Activated B cell treated with CpG ODN at 0.5 μM for 24 hours (primary cell): ENCODE results near the gene HACD2. TPM values are rescaled to one million over a fixed set of nuclear protein-coding genes. Genes with fewer than 3 reads are reported as not detected.

ENCODE experiments used
- ATAC-seq: fragments of 200-7000 bp; cut with Tn5 transposase; one replicate; pipeline ENCODE4 v1.10.0; 2021; ENCODE audit warnings: low read depth, mild to moderate bottlenecking, moderate library complexity
- CTCF ChIA-PET: fragments of 350-600 bp; sonication (Branson Sonifier 250); formaldehyde crosslinking; loops from one replicate; lab custom pipeline; 2021; ENCODE audit warnings: antibody characterized with exemption; lab: Charles Lee
- POLR2A ChIA-PET: fragments of 350-600 bp; sonication (Branson Sonifier 250); formaldehyde crosslinking; loops from one replicate; lab custom pipeline; 2021; ENCODE audit warnings: antibody characterized with exemption; lab: Charles Lee
- DNase-seq: peaks from one replicate; pipeline ENCODE4 v3.0.0; 2022
- H3K27ac Mint-ChIP-seq: one replicate; pipeline ENCODE4 v1.8.0; 2020; ENCODE audit warnings: mixed read lengths
- H3K27me3 Mint-ChIP-seq: one replicate; pipeline ENCODE4 v1.8.0; 2021; ENCODE audit warnings: mixed read lengths
- H3K36me3 Mint-ChIP-seq: one replicate; pipeline ENCODE4 v1.8.0; 2021; ENCODE audit warnings: low read depth, mixed read lengths
- H3K4me1 Mint-ChIP-seq: one replicate; pipeline ENCODE4 v1.8.0; 2021; ENCODE audit warnings: mixed read lengths
- H3K4me3 Mint-ChIP-seq: one replicate; pipeline ENCODE4 v1.8.0; 2020; ENCODE audit warnings: mild to moderate bottlenecking, mixed read lengths
- H3K9me3 Mint-ChIP-seq: one replicate; pipeline ENCODE4 v1.8.0; 2020; ENCODE audit warnings: mixed read lengths
- intact Hi-C: fragments of 100-400 bp; cut with micrococcal nuclease; formaldehyde crosslinking; loops from one replicate; pipeline ENCODE4 v1.15.1; 2024
- total RNA-seq: library from RNA; stranded (reverse); gene quantifications from 2 replicates; pipeline ENCODE4 v1.2.3, GENCODE V29; 2022
- TF ChIP-seq, protein P1 (sequence below): fragments of 200-600 bp; IDR thresholded peaks from one replicate; pipeline ENCODE4 v1.8.0; 2022; ENCODE audit warnings: antibody characterized with exemption, mild to moderate bottlenecking

The HACD2 gene
- total RNA-seq, 1 donor from 2014 or later = 32.9 TPM

DNA sequence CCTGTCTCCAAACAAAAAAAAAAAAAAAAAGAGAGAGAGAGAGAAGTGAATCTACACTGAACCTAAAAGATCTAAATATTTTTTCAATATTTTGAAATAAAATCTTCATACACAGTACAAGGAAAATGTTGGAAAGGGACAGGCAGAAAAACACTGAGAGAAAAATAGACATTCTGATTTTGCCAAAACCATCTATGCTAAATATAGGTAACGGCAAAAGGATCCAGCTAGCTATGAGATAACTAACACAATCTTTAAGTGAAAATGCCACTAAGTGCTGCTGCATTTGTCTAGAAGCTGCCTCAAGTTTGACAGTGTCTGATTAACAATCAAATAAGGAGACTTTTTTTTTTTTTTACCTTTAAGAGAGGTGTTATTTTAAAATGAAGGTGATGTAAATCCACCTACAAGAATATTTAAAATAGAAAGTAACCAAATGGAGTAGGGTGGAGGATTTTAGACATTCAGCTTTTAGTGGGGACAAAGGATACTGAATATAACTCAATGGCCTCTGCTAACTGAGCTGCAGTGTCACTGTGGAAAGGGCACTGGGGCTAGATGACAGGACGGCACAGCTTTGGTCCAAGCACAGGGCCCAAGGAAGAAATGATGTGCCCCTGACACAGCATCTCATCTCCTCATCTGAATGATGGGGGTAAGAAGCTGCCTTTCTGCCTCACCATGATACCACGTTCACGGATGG is 62.4 kb downstream of the HACD2 start:
- TF ChIP-seq, protein P1, sequence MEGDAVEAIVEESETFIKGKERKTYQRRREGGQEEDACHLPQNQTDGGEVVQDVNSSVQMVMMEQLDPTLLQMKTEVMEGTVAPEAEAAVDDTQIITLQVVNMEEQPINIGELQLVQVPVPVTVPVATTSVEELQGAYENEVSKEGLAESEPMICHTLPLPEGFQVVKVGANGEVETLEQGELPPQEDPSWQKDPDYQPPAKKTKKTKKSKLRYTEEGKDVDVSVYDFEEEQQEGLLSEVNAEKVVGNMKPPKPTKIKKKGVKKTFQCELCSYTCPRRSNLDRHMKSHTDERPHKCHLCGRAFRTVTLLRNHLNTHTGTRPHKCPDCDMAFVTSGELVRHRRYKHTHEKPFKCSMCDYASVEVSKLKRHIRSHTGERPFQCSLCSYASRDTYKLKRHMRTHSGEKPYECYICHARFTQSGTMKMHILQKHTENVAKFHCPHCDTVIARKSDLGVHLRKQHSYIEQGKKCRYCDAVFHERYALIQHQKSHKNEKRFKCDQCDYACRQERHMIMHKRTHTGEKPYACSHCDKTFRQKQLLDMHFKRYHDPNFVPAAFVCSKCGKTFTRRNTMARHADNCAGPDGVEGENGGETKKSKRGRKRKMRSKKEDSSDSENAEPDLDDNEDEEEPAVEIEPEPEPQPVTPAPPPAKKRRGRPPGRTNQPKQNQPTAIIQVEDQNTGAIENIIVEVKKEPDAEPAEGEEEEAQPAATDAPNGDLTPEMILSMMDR = no peak
- no peak for DNase-seq
- Mint-ChIP-seq H3K4me1 (peaks cover 48% of the 10 kb centered on the region), H3K27me3 (no peaks in the 10 kb centered on the region), H3K9me3 (no peaks in the 10 kb centered on the region), H3K27ac (peak overlapping the region; percentile 62), H3K4me3 (no peak overlapping the region), H3K36me3 (peaks cover 67% of the 10 kb centered on the region)
- intact Hi-C loops = no loop called here
- no peak for ATAC-seq
- ChIA-PET CTCF (interaction anchor here (1.7 kb wide), 1 partner anchor 36 kb away, joined by 5 read pairs; no protein-coding TSS in a partner anchor), POLR2A (interaction anchor here (0.6 to 1.3 kb wide), 3 partner anchors 24 to 826 kb away, joined by 3 read pairs; no protein-coding TSS in a partner anchor)

DNA sequence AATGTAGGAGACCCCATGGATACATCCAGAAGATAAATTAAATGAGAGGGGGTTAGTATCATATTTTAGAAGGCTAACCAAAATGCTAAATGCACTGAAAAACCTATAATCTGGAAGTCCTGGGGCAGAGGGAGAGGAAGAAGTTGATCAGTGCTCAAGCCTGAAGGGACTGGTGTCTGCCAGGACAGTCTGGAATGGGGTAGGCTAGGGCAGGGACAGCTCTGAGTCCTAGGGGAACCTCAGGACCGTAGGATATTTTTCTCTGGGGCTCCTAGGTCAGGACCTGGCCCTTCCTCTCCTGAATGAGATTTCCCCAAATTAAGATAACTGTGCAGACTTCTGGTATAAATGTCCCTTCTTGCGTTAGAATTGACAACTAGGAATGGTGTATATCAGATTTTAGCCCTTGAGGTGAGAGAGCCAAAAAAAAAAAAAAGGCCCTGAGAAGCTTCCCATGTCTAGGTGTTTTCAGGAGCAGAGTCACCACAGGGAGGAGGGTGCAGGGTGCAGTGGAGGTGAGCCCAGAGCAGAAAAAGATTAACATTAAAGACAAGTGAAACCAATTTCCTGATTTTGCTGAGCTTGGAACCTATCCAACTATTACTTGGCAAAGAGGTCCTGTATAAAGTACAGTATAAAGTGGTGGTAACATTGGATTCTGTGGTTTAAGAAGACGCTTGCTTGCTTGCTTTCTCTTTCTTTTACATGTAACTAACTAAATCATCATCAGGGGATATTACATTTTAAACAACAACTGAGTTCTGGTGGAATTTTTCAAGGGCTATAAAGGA is 63.5 kb downstream of the HACD2 start:
- ChIA-PET CTCF (interaction anchor here (1.7 kb wide), 1 partner anchor 37 kb away, joined by 5 read pairs; no protein-coding TSS in a partner anchor), POLR2A (interaction anchor here (0.6 kb wide), 1 partner anchor 25 kb away, joined by 3 read pairs; no protein-coding TSS in a partner anchor)
- peaks cover 61% of the 10 kb centered on the region for H3K36me3 Mint-ChIP-seq
- TF ChIP-seq, protein P1 = no peak
- peak overlapping the region; percentile 6 for H3K27ac Mint-ChIP-seq
- no peak overlapping the region for H3K4me3 Mint-ChIP-seq
- H3K9me3 Mint-ChIP-seq = no peaks in the 10 kb centered on the region
- H3K27me3 Mint-ChIP-seq = no peaks in the 10 kb centered on the region
- no peak for ATAC-seq
- DNase-seq = no peak
- intact Hi-C loops = no loop called here
- H3K4me1 Mint-ChIP-seq = peaks cover 40% of the 10 kb centered on the region

DNA sequence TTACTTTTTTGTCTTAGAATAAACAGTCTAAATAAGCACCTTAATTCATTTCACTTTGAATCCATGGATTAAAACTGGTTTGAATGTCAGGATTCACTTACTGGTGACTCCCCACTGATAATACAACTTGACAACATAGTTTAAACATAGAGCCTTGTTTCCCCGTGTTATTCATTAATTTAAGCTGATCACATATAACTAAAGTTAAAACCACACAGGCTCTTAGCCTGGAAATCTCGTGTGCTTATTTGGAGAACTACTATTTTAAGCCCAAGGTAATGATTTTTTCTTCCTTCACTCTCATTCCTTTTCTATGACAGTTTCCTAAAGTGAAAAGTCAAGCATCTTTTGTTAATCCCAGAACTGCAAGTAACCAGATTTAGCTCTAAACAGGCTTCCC is 64.2 kb downstream of the HACD2 start:
- ATAC-seq (no peak), DNase-seq (no peak)
- POLR2A ChIA-PET = no interaction called here
- TF ChIP-seq, protein P1 = no peak
- peaks cover 40% of the 10 kb centered on the region for H3K4me1 Mint-ChIP-seq
- H3K27me3 Mint-ChIP-seq = no peaks in the 10 kb centered on the region
- no peaks in the 10 kb centered on the region for H3K9me3 Mint-ChIP-seq
- peaks cover 57% of the 10 kb centered on the region for H3K36me3 Mint-ChIP-seq
- intact Hi-C loops = no loop called here
- H3K27ac Mint-ChIP-seq = no peak overlapping the region
- no peak overlapping the region for H3K4me3 Mint-ChIP-seq
- CTCF ChIA-PET = no interaction called here

DNA sequence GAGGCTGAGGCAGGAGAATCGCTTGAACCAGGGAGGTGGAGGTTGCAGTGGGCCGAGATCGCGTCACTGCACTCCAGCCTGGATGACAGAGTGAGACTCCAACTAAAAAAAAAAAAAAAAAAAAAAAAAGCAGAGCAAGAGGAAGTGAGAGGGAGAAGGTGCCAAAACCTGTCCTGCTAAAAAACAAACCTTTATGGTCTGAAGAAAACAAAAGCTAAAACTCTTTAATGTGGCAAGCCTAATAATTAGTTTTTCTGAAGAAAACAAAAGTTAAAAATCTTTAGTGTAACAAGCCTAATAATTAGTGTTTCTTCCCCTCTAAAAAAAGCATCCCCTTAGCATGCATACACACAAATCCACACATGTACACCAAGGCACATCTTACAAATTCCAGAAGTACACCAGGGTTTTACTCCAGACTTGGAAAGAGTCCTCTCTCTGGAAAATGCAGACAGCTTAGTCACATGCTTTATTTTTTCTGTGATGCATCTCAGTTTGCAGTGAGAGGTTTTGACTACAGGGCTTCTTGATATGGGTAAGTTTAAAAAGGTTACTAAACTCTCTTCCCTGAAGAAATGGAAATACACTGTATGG is 65.9 kb downstream of the HACD2 start:
- CTCF ChIA-PET = no interaction called here
- H3K4me1 Mint-ChIP-seq = peaks cover 32% of the 10 kb centered on the region
- H3K4me3 Mint-ChIP-seq = no peak overlapping the region

More for the DNA sequence above, 65.9 kb downstream of the HACD2 start:
- POLR2A ChIA-PET = no interaction called here
- DNase-seq (no peak), ATAC-seq (no peak)
- Mint-ChIP-seq H3K27me3 (no peaks in the 10 kb centered on the region), H3K36me3 (peaks cover 56% of the 10 kb centered on the region), H3K9me3 (no peaks in the 10 kb centered on the region), H3K27ac (no peak overlapping the region)
- intact Hi-C loops = no loop called here
- TF ChIP-seq, protein P1 = no peak
